Adrenal gland (tissue), 12 donors: ENCODE results near the gene CDH4. TPM values are rescaled to one million over a fixed set of nuclear protein-coding genes. Genes with fewer than 3 reads are reported as not detected.

Source experiments
- DNase-seq, 7 donors: peaks; one replicate each; pipeline ENCODE4 v3.0.0-alpha.2; 2019 to 2020
- H3K27ac ChIP-seq, 5 donors: fragments of 200-600 bp; sonication (generic) in 4 of 5; 1 replicate in 3 of 5; 2 replicates in 2 of 5; pipeline versions ENCODE4 v1.5.1 to v1.8.0; 2016 to 2020; ENCODE audit warnings: mild to moderate bottlenecking in 1 of 5
- H3K27me3 ChIP-seq: fragments of 200-600 bp; 2 replicates; pipeline ENCODE4 v1.8.0; 2021
- H3K36me3 ChIP-seq, 2 donors: fragments of 200-600 bp; replicated peaks in 1 of 2; 1 replicate in 1 of 2; 2 replicates in 1 of 2; pipeline versions ENCODE4 v1.5.1 to v1.8.0; 2018 to 2022
- H3K4me1 ChIP-seq, 2 donors: fragments of 200-600 bp; replicated peaks in 1 of 2; 1 replicate in 1 of 2; 2 replicates in 1 of 2; pipeline versions ENCODE4 v1.5.1 to v1.8.0; 2018 to 2021
- H3K4me3 ChIP-seq, 4 donors: fragments of 200-600 bp; sonication (generic) in 3 of 4; one replicate each; pipeline ENCODE4 v1.5.1; 2016 to 2018
- H3K9me3 ChIP-seq, 3 donors: fragments of 200-600 bp; sonication (generic) in 1 of 3; replicated peaks in 1 of 3; 1 replicate in 2 of 3; 2 replicates in 1 of 3; pipeline versions ENCODE4 v1.5.1 to v1.8.0; 2016 to 2021
- CTCF ChIP-seq, 6 experiments: fragments of 450-650 bp in 4 of 6; fragments of 200-600 bp in 2 of 6; sonication (generic) in 1 of 6; IDR thresholded peaks; 1 replicate in 5 of 6; 2 replicates in 1 of 6; pipeline versions ENCODE4 v1.5.1 to v1.8.0; 2016 to 2021; ENCODE audit warnings: antibody characterized with exemption in 6 of 6, mild to moderate bottlenecking in 2 of 6, moderate library complexity in 1 of 6
- POLR2A ChIP-seq, 2 donors: fragments of 450-650 bp; IDR thresholded peaks; one replicate each; pipeline ENCODE4 v1.6.1; 2017; ENCODE audit warnings: antibody characterized with exemption in 2 of 2, mild to moderate bottlenecking in 2 of 2, moderate library complexity in 1 of 2
- WGBS, 4 donors: extraction: QIAGEN DNeasy Blood & Tissue Kit in 2 of 4; methylation state at CpG; one replicate each; pipeline versions ENCODE4 v1.1.5 to v1.1.7; 2013 to 2017; 5-methylcytosine and 5-hydroxymethylcytosine counted together
- intact Hi-C, 2 donors: fragments of 100-400 bp; cut with DNase I; formaldehyde crosslinking; loops; one replicate each; pipeline versions ENCODE4 v1.14.1 to v1.15.0; 2022 to 2023
- polyA plus RNA-seq, 3 donors: library from polyadenylated mRNA; stranded (reverse); fragments of 200-250 nt in 2 of 3; fragments of 350-450 nt in 1 of 3; fragmentation: Illumina TruSeq in 1 of 3; extraction: RNeasy Lipid Tissue Mini Kit (QIAGEN cat#74804) in 1 of 3; gene quantifications; one replicate each; pipeline ENCODE4 v1.2.3, GENCODE V29; 2013 to 2014
- total RNA-seq, 9 donors: library from RNA; depleted of rRNA in 4 of 9; stranded (reverse); fragments of >200 nt in 4 of 9; fragments of 120-200 nt in 1 of 9; fragmentation: NEBNext Ultra II Directional in 1 of 9; extraction: Animal tissue kit (Norgen Biotek cat#: 25700) in 1 of 9; gene quantifications; one replicate each; pipeline versions ENCODE4 v1.1.0 to v1.2.4, GENCODE V29; 2013 to 2023
- donor health status: healthy with polysubstance abuse.
- donor health status: Bipolar disorder and iron deficiency.
- donor health status: DM: yes; HTN: yes; CAD: no.
- donor health status: DM: no; HTN: no; CAD: no.
- donor health status: DM: no; HTN: no; CAD: no.
- donor health status: DM: yes; HTN: yes; CAD: no.

CDH4 gene
- total and polyA plus RNA-seq, 12 donors: 0.08 to 0.53 (median 0.20) TPM; not detected in 3

DNA sequence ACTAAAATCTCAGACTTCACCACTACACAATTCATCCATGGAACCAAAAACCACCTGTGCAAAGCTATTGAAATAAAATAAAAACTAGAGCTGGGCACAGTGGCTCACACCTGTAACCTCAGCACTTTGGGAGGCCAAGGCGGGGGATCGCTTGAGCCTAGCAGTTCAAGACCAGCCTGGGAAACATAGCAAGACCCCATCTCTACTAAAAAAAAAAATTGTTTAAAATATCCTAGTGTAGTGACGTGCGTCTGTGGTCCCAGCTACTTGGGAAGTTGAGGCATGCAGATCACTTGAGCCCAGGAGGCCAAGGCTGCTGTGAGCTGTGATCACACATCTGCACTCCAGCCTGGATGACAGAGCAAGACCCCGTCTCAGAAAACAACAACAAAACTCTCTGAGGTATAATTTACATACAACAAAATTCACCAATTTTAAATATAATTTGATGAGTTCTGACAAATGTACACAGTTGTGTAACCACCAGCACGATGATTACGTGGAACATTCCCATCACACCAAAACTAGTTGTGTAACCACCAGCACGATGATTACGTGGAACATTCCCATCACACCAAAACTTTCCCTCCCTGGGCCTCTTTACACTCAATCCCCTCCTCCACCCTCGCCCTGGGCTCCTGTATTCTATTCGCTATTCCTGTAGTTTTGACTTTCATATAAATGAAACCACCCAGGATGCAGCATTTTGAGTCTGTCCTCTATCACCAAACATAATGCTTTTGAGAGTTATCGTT, 706.1 kb downstream of the CDH4 start:
- intact Hi-C loops: no loop called here

GRCh38 chr20:61958773-61959700, 707.0 kb downstream of the CDH4 start:
- peaks cover 4 to 11% of the 10 kb centered on the region in 2 donors for H3K4me1 ChIP-seq
- H3K9me3 ChIP-seq: no peaks in the 10 kb centered on the region
- TF ChIP-seq CTCF (IDR thresholded peaks at IDR 0.05) (no peak), POLR2A (IDR thresholded peaks at IDR 0.05) (no peak)
- no peaks in the 10 kb centered on the region for H3K27me3 ChIP-seq
- no peak overlapping the region for H3K4me3 ChIP-seq
- intact Hi-C loops: no loop called here
- WGBS, 4 donors: 79 to 84% (median 80%) methylated on average over 22 of the region's 22 CpGs
- H3K36me3 ChIP-seq: no peaks in the 10 kb centered on the region
- DNase-seq: peak in 4 of 7 donors; percentile 2 to 28 (median 12)
- H3K27ac ChIP-seq: no peak overlapping the region

More for the DNA sequence above, 706.1 kb downstream of the CDH4 start:
- Histone ChIP-seq H3K36me3 (no peaks in the 10 kb centered on the region), H3K27ac (no peak overlapping the region), H3K4me3 (no peak overlapping the region), H3K9me3 (no peaks in the 10 kb centered on the region), H3K4me1 (peaks cover 4 to 11% of the 10 kb centered on the region in 2 donors), H3K27me3 (no peaks in the 10 kb centered on the region)
- TF ChIP-seq POLR2A (IDR thresholded peaks at IDR 0.05) (no peak), CTCF (IDR thresholded peaks at IDR 0.05) (no peak)
- WGBS, 4 donors: 87 to 89% (median 88%) methylated on average over 12 of the region's 12 CpGs
- DNase-seq: peak in 2 of 7 donors; percentile 1 to 35

- Histone ChIP-seq H3K27ac (no peak overlapping the region), H3K36me3 (no peaks in the 10 kb centered on the region), H3K4me3 (no peak overlapping the region), H3K9me3 (no peaks in the 10 kb centered on the region), H3K27me3 (no peaks in the 10 kb centered on the region), H3K4me1 (peaks cover 4 to 11% of the 10 kb centered on the region in 2 donors)
- no peak for TF ChIP-seq POLR2A (IDR thresholded peaks at IDR 0.05)
- TF ChIP-seq CTCF (IDR thresholded peaks at IDR 0.05): no peak
- WGBS, 4 donors: 89 to 96% (median 92%) methylated on average over 12 of the region's 12 CpGs
- peak in 3 of 7 donors; percentile 5 to 37 (median 7) for DNase-seq
- intact Hi-C loops: no loop called here
Observed at GRCh38 chr20:61960836-61961235, 708.8 kb downstream of the CDH4 start.

- WGBS, 4 donors: 74 to 90% (median 80%) methylated on average over 4 to 9 of the region's 9 CpGs
Observed at GRCh38 chr20:61963149-61963548, 711.1 kb downstream of the CDH4 start.

More at GRCh38 chr20:61963149-61963548, 711.1 kb downstream of the CDH4 start:
- H3K9me3 ChIP-seq: no peaks in the 10 kb centered on the region
- H3K27ac ChIP-seq: no peak overlapping the region
- TF ChIP-seq CTCF (IDR thresholded peaks at IDR 0.05) (no peak), POLR2A (IDR thresholded peaks at IDR 0.05) (no peak)
- DNase-seq: peak in 4 of 7 donors; percentile 10 to 35 (median 16)
- H3K4me3 ChIP-seq: no peak overlapping the region
- no peaks in the 10 kb centered on the region for H3K27me3 ChIP-seq
- intact Hi-C loops: no loop called here
- H3K4me1 ChIP-seq: no peaks in the 10 kb centered on the region
- no peaks in the 10 kb centered on the region for H3K36me3 ChIP-seq
